ENCODE measurements around the gene IL4R. TPM values are rescaled to one million over a fixed set of nuclear protein-coding genes. Genes with fewer than 3 reads are reported as not detected.

Gene IL4R
- total RNA-seq, 1 experiment from 2014 or later: 28.9 TPM

DNA sequence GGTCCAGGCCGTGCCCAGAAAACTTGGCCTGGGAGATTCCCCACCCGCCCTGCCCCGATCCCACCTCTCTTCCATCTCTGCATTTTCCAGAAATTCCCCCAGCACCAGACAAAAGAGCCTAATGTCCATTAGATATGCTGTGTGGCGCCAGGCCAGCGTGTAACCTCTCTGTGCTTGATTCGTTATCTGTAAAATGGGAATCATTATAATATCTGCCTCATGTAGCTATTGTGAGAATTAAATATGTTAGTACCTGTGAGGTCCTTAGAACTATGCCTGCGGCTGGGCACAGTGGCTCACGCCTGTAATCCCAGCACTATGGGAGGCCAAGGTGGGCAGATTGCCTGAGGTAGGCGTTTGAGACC is 54.6 kb downstream of the IL4R start:
- ATAC-seq: no peak
- Histone ChIP-seq H3K4me1 (ENCODE audit: control insufficient read depth, insufficient read depth, low read length) (peaks cover 5% of the 10 kb centered on the region; the same call in 1 of the 2 replicates), H3K9me3 (ENCODE audit: control insufficient read depth, insufficient read depth, low read depth, low read length) (no peaks in the 10 kb centered on the region), H3K36me3 (ENCODE audit: control insufficient read depth, insufficient read depth, low read length) (no peaks in the 10 kb centered on the region), H3K27me3 (ENCODE audit: control insufficient read depth, insufficient read depth, low read length) (no peaks in the 10 kb centered on the region), H3K4me3 (ENCODE audit: low read depth in 2 of 2, low read length in 2 of 2) (no peak overlapping the region), H3K27ac (ENCODE audit: low read length) (no peak overlapping the region)
- in situ Hi-C loops (cut with HindIII; ENCODE audit: low pct_unique_long_range_greater_than_20kb, low sequenced_read_pairs): no loop called here
- CTCF ChIA-PET: interaction anchor here (0.6 to 1.9 kb wide), 5 partner anchors 132 to 219 kb away, joined by 5 to 25 read pairs (median 7); no protein-coding TSS in a partner anchor
- BruUV-seq (replicated peaks): no TSS peak
- POLR2A ChIA-PET: no interaction called here
- DNase-seq (ENCODE audit: low read depth, low spot score): no peak
- TF ChIP-seq TCF7L2 (IDR thresholded peaks at IDR 0.05; ENCODE audit: low read depth, low read length) (no peak), SIN3A (IDR thresholded peaks at IDR 0.05; ENCODE audit: borderline replicate concordance, insufficient read depth, low read depth, low read length) (no peak), POLR2AphosphoS5 (IDR thresholded peaks at IDR 0.05; ENCODE audit: low read depth, low read length) (no peak)
- TF ChIP-seq, protein P1, sequence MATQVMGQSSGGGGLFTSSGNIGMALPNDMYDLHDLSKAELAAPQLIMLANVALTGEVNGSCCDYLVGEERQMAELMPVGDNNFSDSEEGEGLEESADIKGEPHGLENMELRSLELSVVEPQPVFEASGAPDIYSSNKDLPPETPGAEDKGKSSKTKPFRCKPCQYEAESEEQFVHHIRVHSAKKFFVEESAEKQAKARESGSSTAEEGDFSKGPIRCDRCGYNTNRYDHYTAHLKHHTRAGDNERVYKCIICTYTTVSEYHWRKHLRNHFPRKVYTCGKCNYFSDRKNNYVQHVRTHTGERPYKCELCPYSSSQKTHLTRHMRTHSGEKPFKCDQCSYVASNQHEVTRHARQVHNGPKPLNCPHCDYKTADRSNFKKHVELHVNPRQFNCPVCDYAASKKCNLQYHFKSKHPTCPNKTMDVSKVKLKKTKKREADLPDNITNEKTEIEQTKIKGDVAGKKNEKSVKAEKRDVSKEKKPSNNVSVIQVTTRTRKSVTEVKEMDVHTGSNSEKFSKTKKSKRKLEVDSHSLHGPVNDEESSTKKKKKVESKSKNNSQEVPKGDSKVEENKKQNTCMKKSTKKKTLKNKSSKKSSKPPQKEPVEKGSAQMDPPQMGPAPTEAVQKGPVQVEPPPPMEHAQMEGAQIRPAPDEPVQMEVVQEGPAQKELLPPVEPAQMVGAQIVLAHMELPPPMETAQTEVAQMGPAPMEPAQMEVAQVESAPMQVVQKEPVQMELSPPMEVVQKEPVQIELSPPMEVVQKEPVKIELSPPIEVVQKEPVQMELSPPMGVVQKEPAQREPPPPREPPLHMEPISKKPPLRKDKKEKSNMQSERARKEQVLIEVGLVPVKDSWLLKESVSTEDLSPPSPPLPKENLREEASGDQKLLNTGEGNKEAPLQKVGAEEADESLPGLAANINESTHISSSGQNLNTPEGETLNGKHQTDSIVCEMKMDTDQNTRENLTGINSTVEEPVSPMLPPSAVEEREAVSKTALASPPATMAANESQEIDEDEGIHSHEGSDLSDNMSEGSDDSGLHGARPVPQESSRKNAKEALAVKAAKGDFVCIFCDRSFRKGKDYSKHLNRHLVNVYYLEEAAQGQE (IDR thresholded peaks at IDR 0.05; ENCODE audit: insufficient read depth in 1 of 2, low read depth in 2 of 2, low read length in 1 of 2): no peak
- TF ChIP-seq, protein P2, sequence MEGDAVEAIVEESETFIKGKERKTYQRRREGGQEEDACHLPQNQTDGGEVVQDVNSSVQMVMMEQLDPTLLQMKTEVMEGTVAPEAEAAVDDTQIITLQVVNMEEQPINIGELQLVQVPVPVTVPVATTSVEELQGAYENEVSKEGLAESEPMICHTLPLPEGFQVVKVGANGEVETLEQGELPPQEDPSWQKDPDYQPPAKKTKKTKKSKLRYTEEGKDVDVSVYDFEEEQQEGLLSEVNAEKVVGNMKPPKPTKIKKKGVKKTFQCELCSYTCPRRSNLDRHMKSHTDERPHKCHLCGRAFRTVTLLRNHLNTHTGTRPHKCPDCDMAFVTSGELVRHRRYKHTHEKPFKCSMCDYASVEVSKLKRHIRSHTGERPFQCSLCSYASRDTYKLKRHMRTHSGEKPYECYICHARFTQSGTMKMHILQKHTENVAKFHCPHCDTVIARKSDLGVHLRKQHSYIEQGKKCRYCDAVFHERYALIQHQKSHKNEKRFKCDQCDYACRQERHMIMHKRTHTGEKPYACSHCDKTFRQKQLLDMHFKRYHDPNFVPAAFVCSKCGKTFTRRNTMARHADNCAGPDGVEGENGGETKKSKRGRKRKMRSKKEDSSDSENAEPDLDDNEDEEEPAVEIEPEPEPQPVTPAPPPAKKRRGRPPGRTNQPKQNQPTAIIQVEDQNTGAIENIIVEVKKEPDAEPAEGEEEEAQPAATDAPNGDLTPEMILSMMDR (IDR thresholded peaks at IDR 0.05): peak; percentile 30
- intact Hi-C loops (cut with micrococcal nuclease; ENCODE audit: unreplicated experiment): loop anchor here (1.0 to 2.0 kb wide), 2 partner anchors 133 to 214 kb away; no protein-coding TSS in a partner anchor

DNA sequence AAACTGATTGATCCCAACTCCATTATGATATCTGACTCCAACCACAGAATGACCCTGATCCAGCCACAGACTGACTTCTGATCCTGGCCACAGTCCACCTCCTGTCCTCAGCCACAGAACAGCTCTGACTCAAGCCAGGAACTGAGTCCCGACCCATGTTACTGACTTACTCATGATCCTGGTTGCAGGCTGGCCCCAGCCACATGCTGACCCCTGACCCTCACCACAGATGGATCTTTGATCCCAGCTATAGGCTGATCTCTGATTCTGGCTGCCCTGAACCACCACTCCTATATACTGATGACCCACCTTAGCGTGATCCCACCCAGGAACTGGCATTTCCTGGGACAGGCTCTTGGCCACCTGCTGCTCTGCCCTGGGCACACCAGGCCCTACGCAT is 56.0 kb downstream of the IL4R start:
- H3K27me3 ChIP-seq (ENCODE audit: control insufficient read depth, insufficient read depth, low read length): no peaks in the 10 kb centered on the region
- no TSS peak for BruUV-seq (replicated peaks)
- ATAC-seq: no peak
- in situ Hi-C loops (cut with HindIII; ENCODE audit: low pct_unique_long_range_greater_than_20kb, low sequenced_read_pairs): no loop called here
- peaks cover 5% of the 10 kb centered on the region; the same call in 1 of the 2 replicates for H3K4me1 ChIP-seq (ENCODE audit: control insufficient read depth, insufficient read depth, low read length)
- intact Hi-C loops (cut with micrococcal nuclease; ENCODE audit: unreplicated experiment): loop anchor here (2.0 kb wide), 1 partner anchor 215 kb away; no protein-coding TSS in a partner anchor
- TF ChIP-seq, protein P2 (IDR thresholded peaks at IDR 0.05): no peak
- TF ChIP-seq, protein P1 (IDR thresholded peaks at IDR 0.05; ENCODE audit: insufficient read depth in 1 of 2, low read depth in 2 of 2, low read length in 1 of 2): no peak
- TF ChIP-seq POLR2AphosphoS5 (IDR thresholded peaks at IDR 0.05; ENCODE audit: low read depth, low read length): no peak
- no peak for TF ChIP-seq TCF7L2 (IDR thresholded peaks at IDR 0.05; ENCODE audit: low read depth, low read length)
- TF ChIP-seq SIN3A (IDR thresholded peaks at IDR 0.05; ENCODE audit: borderline replicate concordance, insufficient read depth, low read depth, low read length): no peak
- ChIA-PET CTCF (interaction anchor here (0.6 kb wide), 1 partner anchor 260 kb away, joined by 7 read pairs; no protein-coding TSS in a partner anchor), POLR2A (no interaction called here)
- H3K36me3 ChIP-seq (ENCODE audit: control insufficient read depth, insufficient read depth, low read length): no peaks in the 10 kb centered on the region
- DNase-seq (ENCODE audit: low read depth, low spot score): no peak
- no peak overlapping the region for H3K27ac ChIP-seq (ENCODE audit: low read length)
- H3K9me3 ChIP-seq (ENCODE audit: control insufficient read depth, insufficient read depth, low read depth, low read length): no peaks in the 10 kb centered on the region
- H3K4me3 ChIP-seq (ENCODE audit: low read depth in 2 of 2, low read length in 2 of 2): no peak overlapping the region

All from Panc1 (cell line).